GM18520 (cell line): ENCODE results near the gene LASP1NB.
"Not testable (repeated sequence)": the region's sequence is repeated elsewhere in the genome, so short reads cannot be mapped to it uniquely, and the experiment has no call there.

Experiments
- ATAC-seq: cut with Tn5 transposase; IDR thresholded peaks from one replicate; pipeline ENCODE4 v1.9.1; 2021; ENCODE audit not compliant: unreplicated experiment

Gene LASP1NB

GRCh38 chr17:38896346-38896954, 29.0 kb upstream of the LASP1NB start:
- ATAC-seq: no peak

GRCh38 chr17:38897176-38897575, 28.2 kb upstream of the LASP1NB start:
- ATAC-seq: no peak

- ATAC-seq: no peak
These were observed 27.6 kb upstream of the LASP1NB start for GRCh38 chr17:38897671-38898290.

GRCh38 chr17:38898291-38898679, 27.1 kb upstream of the LASP1NB start:
- no peak for ATAC-seq

- ATAC-seq: peak; percentile 73
These were observed 26.5 kb upstream of the LASP1NB start for GRCh38 chr17:38898812-38899348.

GRCh38 chr17:38899421-38899820, 26.0 kb upstream of the LASP1NB start:
- no peak for ATAC-seq

GRCh38 chr17:38900978-38901656, 24.3 kb upstream of the LASP1NB start:
- ATAC-seq: no peak

GRCh38 chr17:38903404-38903803, 22.0 kb upstream of the LASP1NB start:
- no peak for ATAC-seq

- no peak for ATAC-seq
These were observed 20.5 kb upstream of the LASP1NB start for GRCh38 chr17:38904892-38905291.

- ATAC-seq: no peak
These were observed 20.0 kb upstream of the LASP1NB start for GRCh38 chr17:38905375-38905774.

GRCh38 chr17:38906460-38907228, 18.8 kb upstream of the LASP1NB start:
- no peak for ATAC-seq

- ATAC-seq: no peak
These were observed 17.3 kb upstream of the LASP1NB start for GRCh38 chr17:38907930-38908675.

- ATAC-seq: no peak
These were observed 16.7 kb upstream of the LASP1NB start for GRCh38 chr17:38908676-38909181.

- no peak for ATAC-seq
These were observed 15.1 kb upstream of the LASP1NB start for GRCh38 chr17:38910325-38910724.

- ATAC-seq: no peak
These were observed 14.2 kb upstream of the LASP1NB start for GRCh38 chr17:38911081-38911730.

- not testable (repeated sequence) for ATAC-seq
These were observed 13.7 kb upstream of the LASP1NB start for GRCh38 chr17:38911731-38912081.

- ATAC-seq: no peak
These were observed 13.1 kb upstream of the LASP1NB start for GRCh38 chr17:38912221-38912813.

- no peak for ATAC-seq
These were observed 10.4 kb upstream of the LASP1NB start for GRCh38 chr17:38914741-38915638.

GRCh38 chr17:38915639-38915995, 9.8 kb upstream of the LASP1NB start:
- no peak for ATAC-seq
